Testis (tissue), 2 donors: ENCODE results near the gene AHR.

Experiments used
- POLR2A ChIP-seq: fragments of 450-650 bp; IDR thresholded peaks from one replicate; pipeline ENCODE4 v1.6.1; 2017; ENCODE audit warnings: antibody characterized with exemption, mild to moderate bottlenecking, moderate library complexity
- TF ChIP-seq, protein P1 (sequence below), 3 experiments: fragments of 450-650 bp in 2 of 3; fragments of 200-600 bp in 1 of 3; sonication (generic) in 1 of 3; IDR thresholded peaks; one replicate each; pipeline ENCODE4 v1.5.1; 2016 to 2019; ENCODE audit warnings: antibody characterized with exemption in 3 of 3, mild to moderate bottlenecking in 2 of 3, moderate library complexity in 1 of 3

DNA sequence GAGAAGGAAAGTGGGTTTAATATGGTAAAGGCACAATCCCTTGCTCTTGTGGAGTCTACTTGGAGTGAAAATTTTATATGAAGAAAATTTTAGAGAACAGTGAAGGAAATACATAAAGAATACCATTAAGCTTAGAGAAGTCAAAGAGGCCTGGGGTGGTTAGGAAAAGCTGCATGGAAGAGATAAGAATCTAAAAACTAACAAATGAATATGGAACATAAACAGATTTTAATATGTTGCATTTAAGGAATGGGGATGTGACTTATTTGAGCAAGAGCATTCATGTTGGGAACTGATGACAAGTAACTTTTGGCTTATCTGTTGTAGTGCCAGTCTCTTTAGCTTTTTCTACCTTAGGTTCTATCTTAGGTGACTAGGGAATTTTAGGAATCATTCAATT, 31.0 kb downstream of the AHR start:
- TF ChIP-seq POLR2A = no peak
- TF ChIP-seq, protein P1, sequence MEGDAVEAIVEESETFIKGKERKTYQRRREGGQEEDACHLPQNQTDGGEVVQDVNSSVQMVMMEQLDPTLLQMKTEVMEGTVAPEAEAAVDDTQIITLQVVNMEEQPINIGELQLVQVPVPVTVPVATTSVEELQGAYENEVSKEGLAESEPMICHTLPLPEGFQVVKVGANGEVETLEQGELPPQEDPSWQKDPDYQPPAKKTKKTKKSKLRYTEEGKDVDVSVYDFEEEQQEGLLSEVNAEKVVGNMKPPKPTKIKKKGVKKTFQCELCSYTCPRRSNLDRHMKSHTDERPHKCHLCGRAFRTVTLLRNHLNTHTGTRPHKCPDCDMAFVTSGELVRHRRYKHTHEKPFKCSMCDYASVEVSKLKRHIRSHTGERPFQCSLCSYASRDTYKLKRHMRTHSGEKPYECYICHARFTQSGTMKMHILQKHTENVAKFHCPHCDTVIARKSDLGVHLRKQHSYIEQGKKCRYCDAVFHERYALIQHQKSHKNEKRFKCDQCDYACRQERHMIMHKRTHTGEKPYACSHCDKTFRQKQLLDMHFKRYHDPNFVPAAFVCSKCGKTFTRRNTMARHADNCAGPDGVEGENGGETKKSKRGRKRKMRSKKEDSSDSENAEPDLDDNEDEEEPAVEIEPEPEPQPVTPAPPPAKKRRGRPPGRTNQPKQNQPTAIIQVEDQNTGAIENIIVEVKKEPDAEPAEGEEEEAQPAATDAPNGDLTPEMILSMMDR (IDR thresholded peaks at IDR 0.05) = no peak
